A673 (cell line): ENCODE results near the gene FAM174B.

Source experiments
- EZH2 ChIP-seq: fragments of 200-600 bp; sonication (generic); IDR thresholded peaks from 2 replicates; pipeline ENCODE4 v1.6.1; 2017; ENCODE audit warnings: borderline replicate concordance, low read depth, mild to moderate bottlenecking, mixed read lengths, antibody characterized with exemption, low read length; ENCODE audit not compliant: poor library complexity, severe bottlenecking
- TF ChIP-seq, protein P1 (sequence below): fragments of 300-800, 200-600 bp; sonication (generic); conservative IDR thresholded peaks from 2 replicates; pipeline ENCODE4 v1.5.1; 2017; ENCODE audit warnings: low read depth, mild to moderate bottlenecking, antibody characterized with exemption, low read length, moderate library complexity, mixed read lengths

DNA sequence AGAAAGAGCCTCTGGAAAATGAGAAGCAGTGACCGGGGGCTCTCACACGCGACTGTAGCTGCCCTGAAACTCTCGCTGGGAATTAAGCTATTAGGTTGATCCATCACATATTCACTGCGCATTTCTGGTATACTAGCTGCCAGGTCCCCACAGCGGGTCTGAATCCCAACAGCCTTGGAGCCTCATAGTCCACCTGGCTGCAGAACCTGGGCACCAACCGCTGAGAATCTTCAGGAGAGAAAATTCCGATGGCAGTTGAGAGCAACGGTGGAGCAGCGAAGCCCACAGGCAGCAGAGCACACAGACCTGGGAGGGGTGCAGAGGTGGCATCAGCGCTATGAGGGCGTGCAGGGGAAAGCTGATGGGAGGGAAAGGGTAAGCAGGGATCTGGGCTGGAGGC, 75.1 kb downstream of the FAM174B start:
- TF ChIP-seq, protein P1, sequence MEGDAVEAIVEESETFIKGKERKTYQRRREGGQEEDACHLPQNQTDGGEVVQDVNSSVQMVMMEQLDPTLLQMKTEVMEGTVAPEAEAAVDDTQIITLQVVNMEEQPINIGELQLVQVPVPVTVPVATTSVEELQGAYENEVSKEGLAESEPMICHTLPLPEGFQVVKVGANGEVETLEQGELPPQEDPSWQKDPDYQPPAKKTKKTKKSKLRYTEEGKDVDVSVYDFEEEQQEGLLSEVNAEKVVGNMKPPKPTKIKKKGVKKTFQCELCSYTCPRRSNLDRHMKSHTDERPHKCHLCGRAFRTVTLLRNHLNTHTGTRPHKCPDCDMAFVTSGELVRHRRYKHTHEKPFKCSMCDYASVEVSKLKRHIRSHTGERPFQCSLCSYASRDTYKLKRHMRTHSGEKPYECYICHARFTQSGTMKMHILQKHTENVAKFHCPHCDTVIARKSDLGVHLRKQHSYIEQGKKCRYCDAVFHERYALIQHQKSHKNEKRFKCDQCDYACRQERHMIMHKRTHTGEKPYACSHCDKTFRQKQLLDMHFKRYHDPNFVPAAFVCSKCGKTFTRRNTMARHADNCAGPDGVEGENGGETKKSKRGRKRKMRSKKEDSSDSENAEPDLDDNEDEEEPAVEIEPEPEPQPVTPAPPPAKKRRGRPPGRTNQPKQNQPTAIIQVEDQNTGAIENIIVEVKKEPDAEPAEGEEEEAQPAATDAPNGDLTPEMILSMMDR: no peak
- TF ChIP-seq EZH2: no peak
